Activated T-helper 17 cell treated with anti-CD3 and anti-CD28 coated beads, Interleukin-2, amount 50 U/mL, for 72 hours (primary cell): ENCODE measurements around the gene UBP1. TPM values are rescaled to one million over a fixed set of nuclear protein-coding genes. Genes with fewer than 3 reads are reported as not detected.
"Not testable (repeated sequence)": the region's sequence is repeated elsewhere in the genome, so short reads cannot be mapped to it uniquely, and the experiment has no call there.

Experiments
- ATAC-seq: fragments of 150-1000 bp; cut with Tn5 transposase; replicated peaks from 2 replicates; pipeline ENCODE4 v1.10.0; 2021; ENCODE audit warnings: mild to moderate bottlenecking, moderate library complexity
- H3K27ac Mint-ChIP-seq: one replicate; pipeline ENCODE4 v1.8.0; 2022; ENCODE audit warnings: mixed read lengths
- H3K27me3 Mint-ChIP-seq: one replicate; pipeline ENCODE4 v1.8.0; 2022; ENCODE audit warnings: mixed read lengths
- H3K36me3 Mint-ChIP-seq: one replicate; pipeline ENCODE4 v1.8.0; 2022; ENCODE audit warnings: low read depth, mild to moderate bottlenecking, mixed read lengths
- H3K4me1 Mint-ChIP-seq: one replicate; pipeline ENCODE4 v1.8.0; 2022; ENCODE audit warnings: mixed read lengths
- H3K4me3 Mint-ChIP-seq: one replicate; pipeline ENCODE4 v1.8.0; 2022; ENCODE audit warnings: mild to moderate bottlenecking, mixed read lengths
- H3K9me3 Mint-ChIP-seq: one replicate; pipeline ENCODE4 v1.8.0; 2022; ENCODE audit warnings: mixed read lengths
- total RNA-seq, 2 donors: library from RNA; stranded (reverse); gene quantifications; one replicate each; pipeline ENCODE4 v1.2.3, GENCODE V29; 2022

The UBP1 gene
- total RNA-seq, 2 donors from 2014 or later, result 47.7 to 79.3 TPM

DNA sequence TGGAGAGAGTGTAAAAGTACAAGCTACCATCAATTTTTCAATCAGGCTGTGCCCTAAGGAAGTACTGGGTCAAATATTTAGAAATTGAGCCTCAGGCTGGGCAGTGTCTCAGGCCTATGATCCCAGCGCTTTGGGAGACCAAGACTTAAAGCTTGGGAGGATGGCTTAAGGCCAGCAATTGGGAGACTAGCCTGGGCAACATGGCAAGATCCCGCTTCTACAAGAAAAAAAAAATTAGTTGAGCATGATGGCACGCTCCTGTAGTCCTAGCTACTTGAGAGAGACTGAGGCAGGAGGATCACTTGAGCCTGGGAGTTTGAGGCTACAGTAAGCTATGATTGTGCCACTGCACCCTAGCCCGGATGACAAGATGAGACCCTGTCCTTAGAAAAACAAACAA lies 2.0 kb upstream of the UBP1 start:
- Mint-ChIP-seq H3K27ac (peak overlapping the region; percentile 98), H3K27me3 (no peaks in the 10 kb centered on the region), H3K4me3 (peak overlapping the region; percentile 98), H3K36me3 (peaks cover 25% of the 10 kb centered on the region), H3K4me1 (peaks cover 19% of the 10 kb centered on the region), H3K9me3 (no peaks in the 10 kb centered on the region)
- no peak for ATAC-seq

DNA sequence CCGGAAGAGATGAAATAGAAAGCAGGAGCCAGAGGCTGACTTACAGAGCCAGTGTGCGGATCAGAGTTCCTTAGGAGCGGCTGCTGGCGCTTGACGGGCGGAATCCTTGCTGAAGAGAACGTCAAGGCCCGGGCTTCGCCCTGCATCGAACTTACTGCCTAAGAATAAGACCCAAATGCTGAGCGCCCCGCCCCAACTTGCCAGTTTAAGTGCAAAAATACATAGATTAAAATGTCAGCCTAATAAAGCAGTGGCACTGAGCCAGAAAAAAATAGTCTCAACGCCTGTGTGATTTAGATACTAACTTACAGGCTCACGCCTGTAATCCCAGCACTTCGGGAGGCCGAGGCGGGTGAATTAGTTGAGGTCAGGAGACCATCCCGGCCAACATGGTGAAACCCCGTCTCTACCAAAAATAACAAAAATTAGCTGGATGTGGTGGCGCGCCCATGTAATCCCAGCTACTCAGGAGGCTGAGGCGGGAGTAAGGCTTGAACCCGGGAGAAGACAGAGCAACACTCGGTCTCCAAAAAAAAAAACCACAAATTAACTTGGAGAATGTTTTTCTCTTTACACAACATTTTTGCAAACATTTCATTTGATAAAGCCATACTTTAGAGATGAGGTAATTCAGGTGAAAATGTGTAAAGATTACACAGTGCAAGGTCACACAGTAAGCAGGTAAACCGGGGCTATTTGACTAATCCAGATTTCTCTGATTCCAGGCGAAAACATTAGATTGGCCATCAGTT lies 1.2 kb upstream of the UBP1 start:
- H3K36me3 Mint-ChIP-seq, result peaks cover 31% of the 10 kb centered on the region
- peak overlapping the region; percentile 98 for H3K27ac Mint-ChIP-seq
- no peaks in the 10 kb centered on the region for H3K27me3 Mint-ChIP-seq
- H3K4me1 Mint-ChIP-seq, result peaks cover 27% of the 10 kb centered on the region
- H3K4me3 Mint-ChIP-seq, result peak overlapping the region; percentile 98
- no peaks in the 10 kb centered on the region for H3K9me3 Mint-ChIP-seq
- peak; percentile 13 for ATAC-seq

DNA sequence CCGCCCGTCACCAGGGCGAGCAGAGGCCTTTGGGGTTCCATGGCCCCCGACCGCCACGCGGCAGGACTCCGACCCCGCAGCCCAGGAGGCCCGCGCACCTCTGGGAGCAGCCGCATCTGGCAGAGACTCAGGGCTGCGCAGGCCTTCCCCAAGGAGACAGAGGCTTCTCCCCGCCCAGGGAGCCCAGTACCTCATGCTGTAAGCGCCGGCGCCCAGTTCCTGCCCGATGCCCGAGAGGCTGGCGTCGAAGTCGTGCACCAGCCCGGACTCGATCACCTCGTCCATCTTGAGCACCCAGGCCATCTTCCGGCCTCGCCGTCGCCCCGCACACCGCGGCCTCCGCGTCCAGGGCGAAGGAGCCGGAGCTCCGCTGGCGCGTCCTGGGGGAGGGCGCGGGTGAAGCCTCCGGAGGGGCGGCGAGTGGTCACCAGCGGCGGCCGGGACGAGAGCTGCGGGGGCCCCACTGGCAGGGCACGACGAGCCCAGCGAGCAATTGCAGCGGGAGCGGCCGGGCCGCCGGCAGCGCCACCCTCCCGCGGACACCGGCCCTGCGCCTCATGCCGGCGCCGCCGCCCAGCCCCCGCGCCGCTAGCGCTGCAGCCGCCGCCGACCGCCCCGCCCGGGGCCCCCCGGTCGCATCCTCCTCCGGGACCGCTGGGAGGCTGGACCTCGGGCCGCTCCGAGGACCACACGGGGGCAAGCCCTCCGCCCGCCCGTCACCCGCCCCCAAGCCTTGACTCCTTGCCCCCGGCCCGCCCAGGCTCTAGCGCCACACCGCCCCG lies 468 bp downstream of the UBP1 start:
- ATAC-seq, result peak; percentile 11
- Mint-ChIP-seq H3K27ac (peak overlapping the region; percentile 94), H3K4me3 (peak overlapping the region; percentile 98), H3K36me3 (peaks cover 31% of the 10 kb centered on the region), H3K4me1 (peaks cover 33% of the 10 kb centered on the region), H3K27me3 (no peaks in the 10 kb centered on the region), H3K9me3 (no peaks in the 10 kb centered on the region)

DNA sequence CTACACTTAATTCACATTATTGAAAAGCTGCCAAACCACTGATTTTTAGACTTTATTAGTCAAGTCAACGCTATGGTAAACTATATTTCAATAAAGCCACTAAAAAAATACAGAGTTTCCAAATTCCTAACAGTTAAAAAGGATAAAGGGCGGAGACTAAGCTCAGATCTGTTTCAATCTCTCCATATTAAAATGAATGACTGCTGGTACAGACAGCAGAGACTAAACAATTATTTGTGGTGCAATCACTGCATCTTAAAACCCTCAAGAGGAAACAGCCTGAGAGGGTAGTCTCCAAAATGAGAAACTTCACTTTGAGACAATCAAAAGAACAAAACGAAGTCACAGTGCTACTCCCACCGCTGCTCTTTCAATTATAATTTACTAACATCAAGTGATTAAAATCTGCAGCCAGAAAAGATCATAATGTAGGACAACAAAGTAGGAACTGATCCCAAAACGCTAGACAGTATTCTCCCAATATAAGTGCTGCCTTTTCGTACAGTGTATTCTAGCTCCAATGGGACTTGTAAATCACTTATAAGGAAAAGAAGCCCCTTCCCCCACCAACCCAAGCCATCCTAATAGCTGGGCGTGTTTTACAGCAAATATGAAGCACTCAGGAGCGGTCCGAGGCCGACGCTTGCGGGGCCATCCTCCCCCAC lies 1.2 kb downstream of the UBP1 start:
- H3K27me3 Mint-ChIP-seq, result no peaks in the 10 kb centered on the region
- peaks cover 31% of the 10 kb centered on the region for H3K36me3 Mint-ChIP-seq
- peak overlapping the region; percentile 94 for H3K27ac Mint-ChIP-seq
- peaks cover 33% of the 10 kb centered on the region for H3K4me1 Mint-ChIP-seq
- ATAC-seq, result no peak
- no peaks in the 10 kb centered on the region for H3K9me3 Mint-ChIP-seq
- peak overlapping the region; percentile 98 for H3K4me3 Mint-ChIP-seq

DNA sequence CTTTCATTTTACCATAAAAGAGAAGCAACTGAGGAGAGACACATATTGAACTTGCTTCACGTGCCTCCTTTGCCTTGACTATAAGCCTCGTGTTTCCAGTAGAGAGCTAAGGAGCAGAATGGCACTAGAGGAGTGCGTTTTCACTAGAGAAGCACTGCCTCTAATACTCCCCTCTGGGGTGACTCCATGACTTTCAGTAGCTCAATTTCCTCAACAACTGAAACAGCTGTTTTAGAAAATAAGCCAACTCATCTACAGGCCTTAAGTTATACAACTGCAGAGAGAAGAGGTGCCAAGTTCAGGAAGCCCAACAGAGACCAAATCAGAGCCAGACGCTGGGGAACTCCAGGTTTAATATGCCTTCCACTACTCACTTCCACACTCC lies 1.9 kb downstream of the UBP1 start:
- H3K27me3 Mint-ChIP-seq, result no peaks in the 10 kb centered on the region
- peaks cover 31% of the 10 kb centered on the region for H3K36me3 Mint-ChIP-seq
- peaks cover 39% of the 10 kb centered on the region for H3K4me1 Mint-ChIP-seq
- H3K27ac Mint-ChIP-seq, result peak overlapping the region; percentile 94
- ATAC-seq, result no peak
- peak overlapping the region; percentile 98 for H3K4me3 Mint-ChIP-seq
- no peaks in the 10 kb centered on the region for H3K9me3 Mint-ChIP-seq

DNA sequence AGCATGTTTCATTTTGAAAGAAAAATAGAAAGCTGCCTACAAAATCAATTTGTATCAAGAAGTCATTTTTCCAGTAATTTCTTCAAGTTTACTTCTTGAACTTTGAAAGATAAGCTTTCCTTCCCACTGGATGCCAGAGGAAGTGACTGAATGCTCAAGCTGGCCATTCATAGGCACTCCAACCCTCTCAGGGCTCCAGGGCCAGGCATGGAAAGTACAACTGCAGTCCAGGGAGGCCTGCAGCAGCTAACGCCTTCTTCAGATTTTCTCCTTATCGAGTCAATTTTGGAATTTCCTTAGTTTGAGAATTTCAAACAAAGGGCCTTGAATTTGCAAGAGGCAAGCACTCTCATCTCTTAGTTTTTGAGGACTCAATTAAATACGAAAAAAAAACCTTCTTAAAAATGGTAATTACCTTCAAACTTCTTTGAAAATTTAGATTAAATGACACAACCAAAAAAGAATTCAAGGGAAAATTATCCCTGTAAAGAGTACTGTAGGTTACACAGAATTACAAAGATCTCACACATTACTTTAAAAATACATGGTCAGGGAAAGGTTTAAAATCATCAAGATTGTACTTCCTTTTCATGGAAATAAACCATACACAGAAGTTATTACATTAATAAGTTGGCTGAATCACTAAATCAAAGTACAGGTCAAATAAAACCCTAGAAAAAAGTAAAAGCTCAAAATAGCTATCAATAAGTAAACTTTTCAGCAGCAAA lies 2.5 kb downstream of the UBP1 start:
- H3K9me3 Mint-ChIP-seq, result no peaks in the 10 kb centered on the region
- ATAC-seq, result no peak
- no peaks in the 10 kb centered on the region for H3K27me3 Mint-ChIP-seq
- peaks cover 31% of the 10 kb centered on the region for H3K36me3 Mint-ChIP-seq
- H3K4me3 Mint-ChIP-seq, result peak overlapping the region; percentile 98
- peak overlapping the region; percentile 94 for H3K27ac Mint-ChIP-seq
- H3K4me1 Mint-ChIP-seq, result peaks cover 39% of the 10 kb centered on the region

DNA sequence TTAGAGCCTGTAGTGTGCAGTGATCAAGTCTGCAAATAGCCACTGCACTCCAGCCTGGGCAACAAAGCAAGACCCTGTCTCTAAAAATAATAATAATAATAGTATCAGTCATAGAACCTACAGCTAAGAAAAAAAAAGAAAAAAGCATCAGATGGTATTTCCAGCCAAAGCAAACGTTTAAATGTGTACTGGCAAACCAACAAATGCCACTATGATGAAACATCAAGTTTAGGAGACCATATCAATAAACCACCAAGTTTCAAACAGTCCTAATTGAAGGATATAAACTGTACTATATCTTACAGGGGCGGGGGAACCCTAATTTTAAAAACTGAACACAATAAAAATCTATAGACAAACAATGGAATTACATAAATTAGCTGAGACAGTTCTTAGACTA lies 6.4 kb downstream of the UBP1 start:
- H3K4me3 Mint-ChIP-seq, result peak overlapping the region; percentile 33
- H3K36me3 Mint-ChIP-seq, result peaks cover 29% of the 10 kb centered on the region
- ATAC-seq, result no peak
- no peaks in the 10 kb centered on the region for H3K9me3 Mint-ChIP-seq
- H3K4me1 Mint-ChIP-seq, result peaks cover 61% of the 10 kb centered on the region
- H3K27me3 Mint-ChIP-seq, result no peaks in the 10 kb centered on the region
- H3K27ac Mint-ChIP-seq, result peak overlapping the region; percentile 38

DNA sequence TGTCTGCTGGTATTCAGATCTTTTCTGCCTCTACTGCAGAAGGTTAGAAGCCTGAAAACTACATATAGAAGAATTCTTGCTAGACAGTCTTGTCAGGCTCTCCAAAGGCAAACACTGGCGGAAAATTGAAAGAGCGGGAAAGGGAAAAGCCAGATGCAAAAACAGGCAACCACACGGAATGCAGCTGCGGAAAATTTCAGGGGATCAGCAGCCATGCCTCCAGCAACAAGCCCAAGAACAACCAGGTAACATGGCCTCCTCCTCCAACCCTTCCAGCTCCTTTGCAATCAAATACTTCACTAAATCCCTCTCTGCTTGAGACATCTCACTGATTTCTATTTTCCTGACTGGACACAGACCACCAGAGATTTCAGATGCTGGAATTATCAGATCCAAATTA lies 9.6 kb downstream of the UBP1 start:
- H3K9me3 Mint-ChIP-seq, result no peaks in the 10 kb centered on the region
- no peaks in the 10 kb centered on the region for H3K27me3 Mint-ChIP-seq
- H3K4me1 Mint-ChIP-seq, result peaks cover 45% of the 10 kb centered on the region
- no peak for ATAC-seq
- peaks cover 14% of the 10 kb centered on the region for H3K36me3 Mint-ChIP-seq
- peak overlapping the region; percentile 56 for H3K4me3 Mint-ChIP-seq
- H3K27ac Mint-ChIP-seq, result peak overlapping the region; percentile 73

DNA sequence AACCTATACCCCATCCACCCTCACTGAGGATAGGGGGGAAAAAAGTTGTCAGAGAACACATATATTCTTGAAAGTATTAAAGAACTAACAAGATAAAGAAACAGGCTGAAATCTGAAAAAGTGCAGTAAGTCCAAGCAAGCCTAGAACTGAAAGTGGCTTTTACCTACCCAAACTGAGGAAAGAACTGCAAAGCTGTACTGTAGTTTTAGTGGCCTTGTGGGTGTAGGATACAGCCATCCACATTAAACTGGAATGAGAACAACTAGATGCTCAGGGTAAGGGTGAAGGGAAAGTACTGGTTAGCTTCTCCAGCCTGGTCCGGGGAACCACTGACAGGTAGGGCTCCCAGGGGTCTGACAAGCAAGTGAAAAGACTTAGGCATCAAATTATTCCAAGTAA lies 10.1 kb downstream of the UBP1 start:
- H3K36me3 Mint-ChIP-seq, result peaks cover 19% of the 10 kb centered on the region

DNA sequence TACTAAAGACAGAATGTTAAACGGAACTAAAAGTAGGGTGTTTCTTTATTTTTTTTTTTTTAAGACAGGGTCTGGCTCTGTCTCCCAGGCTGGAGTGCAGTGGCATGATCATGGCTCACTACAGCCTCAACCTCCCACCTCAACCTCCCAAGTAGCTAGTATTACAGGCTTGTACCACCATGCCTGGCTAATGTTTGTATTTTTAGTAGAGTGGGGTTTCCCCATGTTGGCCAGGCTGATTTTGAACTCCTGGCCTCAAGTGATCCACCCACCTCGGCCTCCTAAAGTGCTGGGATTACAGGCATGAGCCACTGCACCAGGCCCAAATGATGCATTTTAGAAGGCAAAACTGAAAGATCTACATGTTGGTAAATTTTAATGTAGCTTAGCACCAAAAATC lies 10.9 kb downstream of the UBP1 start:
- Mint-ChIP-seq H3K27ac (peak overlapping the region; percentile 73), H3K36me3 (peaks cover 27% of the 10 kb centered on the region)
- not testable (repeated sequence) for ATAC-seq

More for the DNA sequence above, 10.1 kb downstream of the UBP1 start:
- H3K27ac Mint-ChIP-seq, result peak overlapping the region; percentile 73
- no peaks in the 10 kb centered on the region for H3K9me3 Mint-ChIP-seq
- peak overlapping the region; percentile 56 for H3K4me3 Mint-ChIP-seq
- peak; percentile 47 for ATAC-seq
- peaks cover 43% of the 10 kb centered on the region for H3K4me1 Mint-ChIP-seq
- no peaks in the 10 kb centered on the region for H3K27me3 Mint-ChIP-seq

DNA sequence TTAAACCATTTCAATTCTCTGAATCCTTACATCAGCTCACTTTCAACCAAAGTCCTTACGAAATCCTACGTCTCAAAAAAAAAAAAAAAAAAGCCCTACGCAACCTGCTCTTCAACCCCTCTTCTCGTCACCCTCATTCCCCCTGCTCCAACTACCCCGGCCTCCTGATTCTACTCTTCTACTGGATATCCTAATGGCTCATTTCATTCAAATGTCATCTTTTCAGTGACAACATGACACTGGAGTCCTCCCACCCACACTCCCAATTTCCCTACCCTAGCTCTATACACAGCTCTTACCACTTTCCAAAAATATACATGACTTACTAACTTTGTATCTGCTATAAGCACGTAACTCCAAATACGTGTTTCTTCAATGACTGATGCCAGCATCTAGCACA lies 11.5 kb downstream of the UBP1 start:
- H3K27me3 Mint-ChIP-seq, result no peaks in the 10 kb centered on the region
- peak overlapping the region; percentile 2 for H3K4me3 Mint-ChIP-seq
- H3K9me3 Mint-ChIP-seq, result no peaks in the 10 kb centered on the region
- H3K36me3 Mint-ChIP-seq, result peaks cover 32% of the 10 kb centered on the region
- peaks cover 41% of the 10 kb centered on the region for H3K4me1 Mint-ChIP-seq
- peak overlapping the region; percentile 73 for H3K27ac Mint-ChIP-seq
- no peak for ATAC-seq

More for the DNA sequence above, 10.9 kb downstream of the UBP1 start:
- Mint-ChIP-seq H3K4me3 (peak overlapping the region; percentile 56), H3K4me1 (peaks cover 43% of the 10 kb centered on the region)
- H3K9me3 Mint-ChIP-seq, H3K27me3 Mint-ChIP-seq: not testable (repeated sequence)

DNA sequence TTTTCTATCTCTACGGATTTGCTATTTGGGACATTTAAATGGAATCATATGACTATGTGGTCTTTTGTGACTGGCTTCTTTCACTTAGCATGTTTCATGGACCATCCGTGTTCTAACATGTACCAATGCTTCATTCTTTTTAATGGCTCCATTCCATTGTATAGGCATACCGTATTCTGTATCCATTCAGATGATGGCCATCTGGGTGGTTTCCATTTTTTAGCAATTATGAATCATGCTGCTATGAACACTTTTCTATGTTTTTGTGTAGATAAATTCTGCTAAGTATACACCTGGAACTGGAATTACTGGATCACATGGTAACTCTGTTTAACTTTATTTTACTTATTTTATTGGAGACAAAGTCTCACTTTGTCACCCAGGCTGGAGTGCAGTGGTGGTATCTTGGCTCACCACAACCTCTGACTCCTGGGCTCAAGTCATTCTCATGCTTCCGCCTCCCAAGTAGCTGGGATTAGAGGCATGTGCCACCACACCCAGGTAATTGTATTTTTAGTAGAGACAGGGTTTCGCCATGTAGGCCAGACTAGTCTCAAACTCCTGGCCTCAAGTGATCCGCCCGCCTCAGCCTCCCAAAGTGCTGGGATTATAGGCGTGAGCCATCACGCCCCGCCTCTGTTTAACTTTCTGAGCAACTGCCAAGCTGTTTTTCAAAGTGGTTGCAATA lies 13.4 kb downstream of the UBP1 start:
- ATAC-seq, result no peak
- Mint-ChIP-seq H3K27ac (no peak overlapping the region), H3K9me3 (no peaks in the 10 kb centered on the region), H3K4me3 (no peak overlapping the region), H3K4me1 (peaks cover 35% of the 10 kb centered on the region), H3K36me3 (peaks cover 48% of the 10 kb centered on the region), H3K27me3 (no peaks in the 10 kb centered on the region)

DNA sequence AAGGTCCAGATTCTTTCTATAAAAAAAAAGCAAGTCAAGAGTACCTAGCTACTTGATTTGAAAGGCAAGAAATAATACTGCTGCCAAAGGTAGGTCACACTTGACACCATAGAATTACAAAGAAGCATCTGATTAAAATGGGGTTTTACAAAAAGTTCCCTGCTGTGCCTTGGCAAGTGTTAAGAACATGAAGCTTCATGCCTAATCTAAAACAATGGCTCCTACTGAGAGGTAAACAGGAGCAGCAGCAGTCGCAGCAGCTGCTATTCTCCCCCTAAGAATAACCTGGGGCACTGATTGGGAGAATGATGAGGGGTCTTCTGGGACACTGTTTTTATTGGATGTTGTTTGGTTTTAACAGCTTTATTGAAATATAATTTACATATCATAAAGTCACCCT lies 14.1 kb downstream of the UBP1 start:
- Mint-ChIP-seq H3K4me3 (no peak overlapping the region), H3K27ac (no peak overlapping the region), H3K9me3 (no peaks in the 10 kb centered on the region), H3K27me3 (no peaks in the 10 kb centered on the region), H3K36me3 (peaks cover 48% of the 10 kb centered on the region), H3K4me1 (peaks cover 28% of the 10 kb centered on the region)
- no peak for ATAC-seq

DNA sequence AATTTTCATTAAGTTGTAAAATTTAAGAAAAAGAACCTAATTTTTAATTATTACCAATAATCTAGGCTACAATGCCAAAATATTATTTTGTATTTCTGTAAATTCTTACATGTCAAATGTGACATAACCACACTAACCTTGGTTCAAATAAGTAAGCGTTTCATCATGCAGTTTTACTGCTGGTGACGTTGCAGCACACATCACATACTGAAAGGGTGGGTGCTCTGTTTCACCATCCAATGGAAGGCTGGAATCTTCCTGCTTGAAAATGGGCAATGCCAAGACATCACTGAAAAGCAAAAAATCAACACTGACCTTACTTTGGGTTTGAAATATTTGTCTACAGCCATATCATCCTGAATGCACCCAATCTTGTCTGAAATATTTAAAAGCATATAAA lies 14.8 kb downstream of the UBP1 start:
- H3K27ac Mint-ChIP-seq, result no peak overlapping the region
- ATAC-seq, result no peak

More for the DNA sequence above, 14.8 kb downstream of the UBP1 start:
- Mint-ChIP-seq H3K36me3 (peaks cover 50% of the 10 kb centered on the region), H3K4me3 (no peak overlapping the region), H3K4me1 (peaks cover 22% of the 10 kb centered on the region), H3K9me3 (no peaks in the 10 kb centered on the region), H3K27me3 (no peaks in the 10 kb centered on the region)
